HG02981 (cell line): ENCODE data around the gene CXADR.

Experiments used
- ATAC-seq: cut with Tn5 transposase; IDR thresholded peaks from one replicate; pipeline ENCODE4 v1.9.1; 2021; ENCODE audit warnings: mild to moderate bottlenecking, moderate library complexity; ENCODE audit not compliant: unreplicated experiment

CXADR gene

DNA sequence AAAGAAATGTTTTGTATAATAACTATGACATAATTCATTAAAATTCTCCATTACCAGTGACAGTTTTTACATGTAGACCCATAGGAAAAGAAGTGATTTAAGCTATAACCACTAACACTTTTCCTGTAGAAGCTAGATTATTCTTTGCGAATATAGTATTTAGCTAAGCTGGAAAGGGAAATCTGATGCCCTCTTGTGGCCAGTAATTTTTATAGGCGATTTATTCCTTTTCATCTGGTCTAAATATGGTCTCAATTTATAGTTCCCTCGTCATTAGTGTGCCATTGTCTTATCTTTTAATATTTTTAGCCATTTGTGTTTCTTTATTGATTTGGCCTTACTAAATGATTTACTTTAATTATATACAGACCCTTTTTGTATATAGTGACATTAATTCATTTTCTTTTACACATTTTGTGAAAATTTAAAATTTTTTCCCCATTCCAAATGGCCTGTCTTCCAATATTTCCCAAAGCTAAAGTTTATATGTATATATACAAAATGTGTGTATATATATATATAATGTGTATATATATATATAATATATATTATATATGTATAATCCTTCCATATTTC is 73.1 kb downstream of the CXADR start:
- no peak for ATAC-seq

GRCh38 chr21:17590430-17590829 is 77.6 kb downstream of the CXADR start:
- no peak for ATAC-seq

DNA sequence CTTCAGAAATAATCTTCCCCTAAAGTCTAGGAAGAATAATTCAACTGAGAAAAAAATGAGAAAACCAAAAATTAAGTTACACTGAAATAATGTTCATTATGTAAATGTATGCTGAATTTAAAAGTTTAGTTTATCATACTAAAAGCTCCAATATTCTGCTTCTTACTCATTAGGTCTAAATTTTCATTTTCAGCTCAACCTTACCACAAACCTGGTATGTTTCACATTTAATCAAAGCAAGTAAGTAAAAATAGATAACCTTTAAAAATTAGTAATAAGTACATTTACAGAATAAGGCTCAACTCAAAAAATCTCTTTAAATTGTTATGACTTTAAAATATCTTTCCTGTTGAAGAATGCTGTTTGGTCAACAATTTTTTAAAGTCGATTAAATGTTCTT is 84.8 kb downstream of the CXADR start:
- ATAC-seq: no peak

DNA sequence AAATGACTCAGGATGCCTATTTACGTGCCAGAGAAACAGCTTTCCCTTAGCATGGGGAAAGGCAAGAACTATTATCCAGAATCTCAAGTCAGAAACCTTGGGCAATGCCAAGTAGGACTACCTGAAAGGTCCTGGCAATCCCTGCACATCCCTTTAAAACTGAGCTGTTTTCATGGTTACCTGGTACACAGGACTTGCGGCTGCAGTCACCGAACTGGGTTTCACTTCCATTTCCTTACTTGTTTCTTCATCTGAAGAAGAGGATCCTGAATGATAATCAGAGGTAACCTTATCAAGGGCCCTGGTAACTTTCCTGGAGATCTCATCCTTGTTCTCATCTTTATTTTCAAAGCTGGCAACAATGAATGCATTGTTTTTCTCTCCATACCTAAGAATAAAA is 85.6 kb downstream of the CXADR start:
- ATAC-seq: peak; percentile 78

- no peak for ATAC-seq
These were observed 90.0 kb downstream of the CXADR start for GRCh38 chr21:17602874-17603273.

GRCh38 chr21:17607684-17608083 is 94.8 kb downstream of the CXADR start:
- ATAC-seq: no peak

GRCh38 chr21:17609681-17610080 is 96.8 kb downstream of the CXADR start:
- ATAC-seq: no peak

GRCh38 chr21:17610911-17611310 is 98.1 kb downstream of the CXADR start:
- no peak for ATAC-seq

GRCh38 chr21:17611414-17612022 is 98.7 kb downstream of the CXADR start:
- ATAC-seq: peak; percentile 63

GRCh38 chr21:17612023-17612564 is 99.3 kb downstream of the CXADR start:
- peak; percentile 4 for ATAC-seq

GRCh38 chr21:17612565-17613241 is 99.9 kb downstream of the CXADR start, which contains the start of gene BTG3:
TSS of gene BTG3 (minus strand) at chr21:17612901. CDS start at chr21:17609144, 3,757 bp downstream.
- peak; percentile 71 for ATAC-seq

- no peak for ATAC-seq
These were observed 100.4 kb downstream of the CXADR start for GRCh38 chr21:17613242-17613676.

DNA sequence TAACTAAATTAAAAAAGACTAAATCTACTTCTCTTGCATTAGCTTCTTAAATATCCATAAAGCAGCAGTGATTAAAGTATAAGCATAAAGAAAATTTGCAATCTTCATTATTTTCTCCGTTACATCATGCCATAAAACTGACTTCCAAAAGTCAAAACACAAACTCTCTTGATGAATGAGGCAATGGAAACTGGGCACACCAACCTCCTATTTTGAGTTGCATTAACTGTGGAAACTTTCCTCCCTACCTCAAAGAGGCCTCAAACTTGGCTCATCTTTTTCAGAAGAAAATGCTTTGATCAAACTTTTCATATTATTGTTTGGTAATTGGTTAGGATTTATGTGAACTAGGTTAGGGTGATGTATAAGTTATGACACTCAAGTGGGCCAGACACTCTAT is 104.0 kb downstream of the CXADR start:
- no peak for ATAC-seq

GRCh38 chr21:17622018-17622417 is 109.2 kb downstream of the CXADR start:
- ATAC-seq: no peak

GRCh38 chr21:17631195-17631594 is 118.4 kb downstream of the CXADR start:
- no peak for ATAC-seq

- ATAC-seq: no peak
These were observed 123.9 kb downstream of the CXADR start for GRCh38 chr21:17636711-17637110.

- ATAC-seq: no peak
These were observed 128.0 kb downstream of the CXADR start for GRCh38 chr21:17640821-17641220.
